SJSA1 (cell line): ENCODE data around the gene USP33. TPM values are rescaled to one million over a fixed set of nuclear protein-coding genes. Genes with fewer than 3 reads are reported as not detected.
"Not testable (repeated sequence)": the region's sequence is repeated elsewhere in the genome, so short reads cannot be mapped to it uniquely, and the experiment has no call there.

Source experiments
- DNase-seq, 2 experiments: peaks; one replicate each; pipeline ENCODE4 v3.0.0-alpha.2; 2015 to 2020; ENCODE audit warnings: low spot score in 2 of 2, low read depth in 1 of 2
- H3K27ac ChIP-seq: fragments of 250-450 bp; sonication (Bioruptor Pico); 2 replicates; pipeline ENCODE4 v1.5.1; 2020; ENCODE audit warnings: mild to moderate bottlenecking, moderate library complexity
- H3K27me3 ChIP-seq: fragments of 250-450 bp; sonication (Bioruptor Pico); replicated peaks from 2 replicates; pipeline ENCODE4 v1.5.1; 2020; ENCODE audit warnings: mild to moderate bottlenecking, moderate library complexity
- H3K36me3 ChIP-seq: fragments of 250-450 bp; sonication (Bioruptor Pico); 2 replicates; pipeline ENCODE4 v1.5.1; 2020; ENCODE audit warnings: mild to moderate bottlenecking
- H3K4me1 ChIP-seq: fragments of 250-450 bp; sonication (Bioruptor Pico); replicated peaks from 2 replicates; pipeline ENCODE4 v1.6.1; 2021; ENCODE audit warnings: mild to moderate bottlenecking
- H3K4me3 ChIP-seq: fragments of 250-450 bp; sonication (Bioruptor Pico); 2 replicates; pipeline ENCODE4 v1.5.1; 2020; ENCODE audit warnings: mild to moderate bottlenecking
- H3K9me3 ChIP-seq: fragments of 250-450 bp; sonication (Bioruptor Pico); replicated peaks from 2 replicates; pipeline ENCODE4 v1.5.1; 2020; ENCODE audit warnings: mild to moderate bottlenecking
- total RNA-seq: library from RNA; depleted of rRNA; stranded (reverse); fragments of >200 nt; shearing (Covaris generic); gene quantifications from 2 replicates; pipeline ENCODE4 v1.2.3, GENCODE V29; 2014; rRNA removed

The USP33 gene
- total RNA-seq, 1 experiment from 2014 or later = 90.3 TPM

GRCh38 chr1:77649127-77649526 is 110.5 kb downstream of the USP33 start:
- H3K27ac ChIP-seq = no peak overlapping the region

GRCh38 chr1:77646224-77646623 is 113.4 kb downstream of the USP33 start:
- H3K4me3 ChIP-seq, H3K27me3 ChIP-seq, H3K27ac ChIP-seq, DNase-seq, H3K4me1 ChIP-seq, H3K9me3 ChIP-seq: not testable (repeated sequence)
- peaks cover 35% of the 10 kb centered on the region for H3K36me3 ChIP-seq

More at GRCh38 chr1:77649127-77649526, 110.5 kb downstream of the USP33 start:
- DNase-seq = no peak
- Histone ChIP-seq H3K36me3 (peaks cover 30% of the 10 kb centered on the region), H3K9me3 (peaks cover 4% of the 10 kb centered on the region; the same call in 1 of the 2 replicates), H3K27me3 (no peaks in the 10 kb centered on the region), H3K4me1 (no peaks in the 10 kb centered on the region), H3K4me3 (no peak overlapping the region)

Other genes starting within 250 kb of the USP33 start
- 80.5 and 94.4 TPM in 2 replicates for gene ZZZ3, start 77.2 kb downstream of the USP33 start, total RNA-seq
- 13.0 and 13.2 TPM in 2 replicates for gene MIGA1, start 19.8 kb upstream of the USP33 start, total RNA-seq
- gene NEXN, start 128.8 kb upstream of the USP33 start, total RNA-seq = 31.4 and 36.0 TPM in 2 replicates
- 92.5 and 153 TPM in 2 replicates for gene FUBP1, start 219.2 kb upstream of the USP33 start, total RNA-seq
- gene DNAJB4, start 245.1 kb upstream of the USP33 start, total RNA-seq = 62.8 and 75.6 TPM in 2 replicates